Astrocyte of the spinal cord (primary cell): Measurements from ENCODE around the gene CIB2.
"Not testable (repeated sequence)": the region's sequence is repeated elsewhere in the genome, so short reads cannot be mapped to it uniquely, and the experiment has no call there.

Experiments
- DNase-seq: peaks from one replicate; pipeline ENCODE4 v3.0.0; 2011; ENCODE audit warnings: low read depth, low spot score
- H3K4me3 ChIP-seq: 2 replicates; pipeline ENCODE4 v1.5.1; 2011; ENCODE audit warnings: low read depth, mild to moderate bottlenecking, low read length, moderate library complexity
- CTCF ChIP-seq: IDR thresholded peaks from 2 replicates; pipeline ENCODE4 v1.5.1; 2012; ENCODE audit warnings: low read depth, mild to moderate bottlenecking, low read length, inconsistent platforms
- in situ Hi-C: cut with HindIII; loops from 2 replicates; pipeline ENCODE4 v1.10.0; 2017; ENCODE audit warnings: low sequenced_read_pairs

The CIB2 gene

GRCh38 chr15:78162038-78162437, 30.8 kb upstream of the CIB2 start:
- H3K4me3 ChIP-seq, result no peak overlapping the region
- TF ChIP-seq CTCF, result no peak
- in situ Hi-C loops, result no loop called here
- DNase-seq, result no peak

GRCh38 chr15:78159395-78159794, 28.1 kb upstream of the CIB2 start:
- in situ Hi-C loops, result no loop called here
- no peak for DNase-seq
- TF ChIP-seq CTCF, result no peak
- H3K4me3 ChIP-seq, result no peak overlapping the region

GRCh38 chr15:78157203-78157602, 26.0 kb upstream of the CIB2 start:
- DNase-seq, result no peak

GRCh38 chr15:78156653-78157052, 25.4 kb upstream of the CIB2 start:
- H3K4me3 ChIP-seq, result no peak overlapping the region
- DNase-seq, result no peak
- in situ Hi-C loops, result no loop called here
- TF ChIP-seq CTCF, result no peak

More at GRCh38 chr15:78157203-78157602, 26.0 kb upstream of the CIB2 start:
- in situ Hi-C loops, result no loop called here
- no peak overlapping the region for H3K4me3 ChIP-seq
- no peak for TF ChIP-seq CTCF

GRCh38 chr15:78155355-78155939, 24.2 kb upstream of the CIB2 start:
- DNase-seq, result no peak
- H3K4me3 ChIP-seq, result no peak overlapping the region
- TF ChIP-seq CTCF, result no peak
- in situ Hi-C loops, result no loop called here

- DNase-seq, result no peak
- no peak overlapping the region for H3K4me3 ChIP-seq
- in situ Hi-C loops, result no loop called here
- TF ChIP-seq CTCF, result no peak
These were observed 23.7 kb upstream of the CIB2 start for GRCh38 chr15:78154955-78155354.

- DNase-seq, in situ Hi-C loops, H3K4me3 ChIP-seq: not testable (repeated sequence)
These were observed 19.8 kb upstream of the CIB2 start for GRCh38 chr15:78151075-78151474.
